Left lobe of liver (tissue), 2 donors: ENCODE results near the gene LACTBL1. TPM values are rescaled to one million over a fixed set of nuclear protein-coding genes. Genes with fewer than 3 reads are reported as not detected.

Experiments
- ATAC-seq: fragments of 200-7000 bp; cut with Tn5 transposase; one replicate; pipeline ENCODE4 v1.9.1; 2020; ENCODE audit warnings: mild to moderate bottlenecking, moderate library complexity
- DNase-seq: peaks from one replicate; pipeline ENCODE4 v3.0.0-alpha.2; 2020; ENCODE audit warnings: low spot score
- total RNA-seq: library from RNA; stranded (reverse); gene quantifications from one replicate; pipeline ENCODE4 v1.2.1, GENCODE V29; 2021
- donor health status: DM: no; HTN: no; CAD: no; lungs with moderate emphysema.
- donor health status: DM: no; HTN: yes; CAD: no.

The LACTBL1 gene
- total RNA-seq, 1 donor from 2014 or later = not detected

DNA sequence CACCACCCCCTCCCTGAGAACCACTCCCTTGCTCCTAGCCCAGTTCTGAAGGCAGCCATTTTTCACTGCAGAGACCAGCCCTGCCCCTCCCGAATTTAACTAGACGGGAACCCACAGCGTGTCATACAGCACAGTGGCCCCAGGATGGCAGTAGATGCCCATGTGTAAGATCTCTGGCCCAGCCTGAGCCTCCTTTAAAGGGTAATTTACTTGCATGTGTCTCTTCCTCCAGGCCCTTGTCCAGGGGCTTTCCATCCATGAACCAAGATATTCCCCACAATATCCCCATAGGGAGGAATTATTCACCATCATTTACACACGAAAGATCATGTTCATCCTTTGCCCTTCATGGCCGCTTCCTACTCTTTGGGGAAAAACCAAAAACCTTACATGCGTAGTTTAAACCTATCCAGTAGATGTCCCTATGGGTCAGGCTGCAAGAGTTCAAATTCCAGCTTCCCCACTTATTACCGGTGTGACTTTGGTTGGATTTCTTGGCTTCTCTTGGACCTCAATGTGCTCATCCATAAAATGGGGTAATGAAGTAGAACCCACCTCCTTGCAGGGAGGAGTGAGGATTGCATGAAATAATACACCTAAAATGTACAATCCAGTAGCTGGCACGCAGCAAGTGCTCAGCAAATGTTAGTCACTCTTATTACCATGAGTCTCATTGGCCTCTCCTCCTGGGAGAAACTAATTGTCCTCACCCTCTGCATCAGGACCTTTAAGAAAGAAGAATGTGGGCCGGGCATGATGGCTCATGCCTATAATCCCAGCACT lies 4.0 kb upstream of the LACTBL1 start:
- ATAC-seq = peak; percentile 99
- DNase-seq = peak; percentile 66

DNA sequence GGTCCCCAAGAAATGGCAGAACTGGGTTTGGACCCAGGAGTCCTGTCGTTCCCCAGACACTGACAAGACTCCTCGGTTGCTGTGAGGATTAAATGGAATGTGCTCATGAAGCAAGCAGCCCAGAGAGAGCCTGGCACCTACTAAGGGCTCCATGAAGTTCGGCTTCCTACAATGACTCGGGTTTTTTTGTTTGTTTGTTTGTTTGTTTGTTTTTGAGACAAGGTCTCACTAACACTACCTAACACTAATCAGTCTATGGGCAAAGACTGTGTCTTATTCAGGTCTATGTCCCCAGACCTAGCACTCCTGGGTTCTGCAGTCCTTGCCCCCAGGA lies 3.4 kb upstream of the LACTBL1 start:
- ATAC-seq (no peak), DNase-seq (no peak)

DNA sequence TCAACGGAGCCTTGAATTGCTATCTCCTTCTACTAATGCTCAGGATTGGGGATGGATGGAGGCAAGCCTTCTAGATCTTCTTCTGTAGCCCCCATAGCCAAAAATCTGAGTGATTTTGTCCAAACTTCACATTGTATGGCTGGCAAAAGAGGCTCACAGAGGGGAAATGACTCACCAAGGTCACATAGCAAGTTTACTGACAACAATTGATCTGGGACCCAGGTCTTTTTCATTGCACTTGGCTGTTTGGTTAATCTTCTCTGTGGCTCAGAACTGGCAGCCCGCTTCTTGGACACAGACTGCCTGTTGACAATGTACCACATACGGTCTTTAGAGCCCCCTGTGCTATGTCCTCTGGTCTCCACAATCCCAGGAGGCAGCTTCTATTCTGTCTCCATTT lies 3.0 kb upstream of the LACTBL1 start:
- ATAC-seq (no peak), DNase-seq (no peak)

DNA sequence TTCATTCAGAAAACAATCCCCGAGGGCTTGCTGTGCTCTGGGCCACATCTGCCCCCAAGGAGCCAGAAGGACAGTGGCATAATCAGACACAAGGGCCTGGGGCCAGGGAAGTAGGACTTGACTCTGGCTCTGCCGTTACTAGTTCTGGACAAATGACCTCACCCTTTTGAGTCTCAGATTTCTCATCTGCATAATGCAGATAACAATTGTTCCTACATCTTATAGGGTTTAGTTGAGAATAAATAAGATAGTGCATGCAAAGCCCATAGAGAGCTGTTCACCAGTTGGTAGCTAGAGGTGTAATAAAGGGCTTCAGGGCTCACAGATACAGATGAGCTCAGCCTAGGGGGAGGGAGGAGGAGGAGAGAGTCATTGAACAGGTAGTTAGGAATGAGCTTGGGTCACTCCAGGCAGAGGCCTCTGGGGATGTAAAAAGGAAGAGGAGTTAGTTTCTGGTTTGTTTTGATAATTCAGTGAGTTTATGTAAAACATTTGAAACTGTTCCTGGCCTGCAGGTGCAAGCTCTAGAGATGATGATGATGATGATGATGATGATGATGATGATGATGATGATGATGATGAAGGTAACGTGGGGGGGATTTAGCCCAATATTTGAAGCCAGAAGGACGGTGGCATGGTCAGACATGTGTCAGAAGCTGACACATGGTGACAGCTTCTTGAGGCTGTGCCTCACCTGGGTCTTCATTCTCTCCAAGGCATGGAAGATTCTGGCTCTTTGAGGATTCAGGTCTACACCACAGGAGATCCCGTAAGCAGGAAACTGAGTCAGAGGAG lies 858 bp downstream of the LACTBL1 start:
- DNase-seq (no peak), ATAC-seq (no peak)

DNA sequence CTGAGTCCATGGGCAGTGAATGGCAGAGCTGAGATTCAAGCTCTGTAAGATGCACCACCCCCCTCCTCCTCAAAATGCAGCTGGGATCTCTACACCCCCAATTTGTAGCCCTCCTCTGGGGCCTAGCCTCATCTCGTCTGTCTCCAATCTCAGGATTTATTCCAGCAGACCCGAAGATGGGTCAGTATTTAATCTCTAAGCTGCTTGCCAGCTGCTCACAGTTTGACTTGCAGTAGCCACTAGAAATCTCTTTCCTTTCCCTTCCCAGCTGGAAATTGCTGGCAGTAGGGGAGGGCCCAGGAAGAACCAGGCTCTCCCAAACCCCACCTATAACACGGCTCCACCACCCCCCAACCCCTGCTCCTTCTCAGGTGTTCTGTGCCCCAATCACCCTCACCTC lies 1.5 kb downstream of the LACTBL1 start:
- DNase-seq (no peak), ATAC-seq (no peak)

DNA sequence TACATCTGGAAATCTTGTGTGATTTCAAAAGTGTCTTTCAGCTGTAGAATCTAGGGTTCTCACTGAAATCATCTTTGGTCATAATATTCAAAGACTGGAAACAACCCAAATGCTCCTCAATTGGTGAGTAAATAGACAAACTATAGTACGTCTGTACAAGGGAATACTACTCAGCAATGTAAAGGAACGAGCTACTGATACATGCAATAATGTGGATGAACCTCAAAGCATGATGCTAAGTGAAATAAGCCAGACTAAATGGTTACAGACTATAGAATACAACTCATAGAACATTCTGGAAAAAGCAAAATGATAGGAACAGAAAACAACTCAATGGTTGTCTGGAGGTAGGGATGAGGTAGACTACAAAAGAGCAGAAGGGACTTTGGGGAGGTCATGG lies 2.6 kb downstream of the LACTBL1 start:
- ATAC-seq (no peak), DNase-seq (no peak)

DNA sequence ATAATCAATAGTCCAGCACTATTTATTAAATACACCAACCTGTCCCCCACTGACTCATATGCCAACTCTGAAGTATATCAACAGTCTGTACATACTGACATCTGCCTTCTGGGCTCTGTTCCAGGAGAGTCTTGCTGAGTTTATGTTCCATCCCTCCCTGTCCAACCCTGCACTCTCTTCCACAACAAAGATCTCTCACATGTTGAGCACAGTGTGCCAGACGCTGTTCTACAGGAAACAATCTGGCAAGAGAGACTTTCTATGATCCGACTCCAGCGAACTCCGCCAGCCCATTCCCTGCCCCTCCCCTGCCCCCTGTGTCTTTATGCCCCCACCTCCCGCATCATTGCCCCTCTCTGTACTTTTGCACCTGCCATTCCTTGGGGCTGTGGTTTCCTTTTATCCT lies 3.4 kb downstream of the LACTBL1 start:
- ATAC-seq (no peak), DNase-seq (no peak)

DNA sequence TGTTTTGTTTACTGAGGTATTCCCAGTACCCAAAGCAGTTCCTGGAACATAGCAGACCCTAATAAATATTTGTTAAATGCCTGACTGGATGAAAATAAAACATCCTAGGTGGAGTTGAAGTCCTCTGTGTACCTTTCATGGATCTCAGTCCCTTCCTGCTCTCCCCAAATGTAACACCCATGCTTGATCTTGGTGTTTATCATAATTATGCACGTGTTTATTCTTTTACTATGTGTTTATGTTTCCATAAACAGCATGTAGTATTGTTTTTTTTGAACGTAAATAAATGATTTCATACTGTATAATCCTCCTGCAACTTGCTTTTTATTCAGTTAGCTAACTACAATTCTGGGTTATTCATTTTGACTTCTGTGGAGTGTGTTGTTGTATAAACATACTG lies 4.8 kb downstream of the LACTBL1 start:
- no peak for DNase-seq
- ATAC-seq = no peak

DNA sequence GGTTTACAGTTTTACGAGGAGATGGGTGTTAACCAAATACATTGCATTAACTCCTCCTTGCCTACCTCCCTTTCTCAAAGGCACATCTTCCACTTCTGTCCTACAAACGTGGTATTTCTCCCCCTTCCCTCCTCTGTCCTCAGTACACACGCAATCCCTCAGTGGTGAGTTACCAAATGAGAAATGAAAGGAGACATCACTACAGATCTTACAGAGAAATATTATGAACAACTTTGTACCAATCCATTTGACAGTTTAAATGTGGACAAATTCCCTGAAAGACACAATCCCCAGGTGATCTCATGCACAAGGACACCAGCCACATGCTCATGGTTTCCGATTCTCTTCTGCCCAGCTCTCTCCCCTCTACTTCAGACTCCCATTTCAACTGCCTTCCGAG lies 6.4 kb downstream of the LACTBL1 start:
- no peak for ATAC-seq
- no peak for DNase-seq

DNA sequence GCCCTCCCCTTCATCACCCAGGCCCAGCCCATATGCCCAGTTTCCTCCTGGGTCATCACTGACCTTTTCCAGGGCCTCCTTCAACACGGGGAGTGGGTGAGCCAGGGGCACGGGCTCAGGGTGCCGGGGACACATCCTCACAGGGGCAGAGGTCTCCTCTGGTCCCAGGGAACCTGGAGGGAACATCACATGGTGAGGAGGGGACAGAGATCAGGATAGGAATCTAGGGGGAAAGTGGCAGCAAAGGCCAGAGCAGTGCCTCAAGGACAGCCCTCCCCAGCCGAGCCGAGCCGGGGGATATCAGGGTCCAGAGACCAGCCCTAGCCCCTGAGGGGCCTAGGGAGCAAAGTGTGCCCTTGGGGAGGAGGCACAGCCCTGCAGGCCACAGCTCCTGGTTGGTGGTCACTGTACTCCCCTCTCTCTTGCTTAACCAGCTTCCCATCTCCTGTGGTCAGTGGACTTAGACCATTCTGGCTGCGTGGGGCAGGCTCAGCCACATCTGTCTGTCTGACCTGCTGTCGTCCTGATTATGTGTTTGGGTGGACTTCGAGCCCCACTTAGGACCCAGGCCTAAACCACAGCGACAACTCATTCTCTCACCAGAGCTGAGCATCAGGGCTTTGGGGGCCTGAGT lies 9.5 kb downstream of the LACTBL1 start:
- DNase-seq (peak; percentile 23), ATAC-seq (no peak)

DNA sequence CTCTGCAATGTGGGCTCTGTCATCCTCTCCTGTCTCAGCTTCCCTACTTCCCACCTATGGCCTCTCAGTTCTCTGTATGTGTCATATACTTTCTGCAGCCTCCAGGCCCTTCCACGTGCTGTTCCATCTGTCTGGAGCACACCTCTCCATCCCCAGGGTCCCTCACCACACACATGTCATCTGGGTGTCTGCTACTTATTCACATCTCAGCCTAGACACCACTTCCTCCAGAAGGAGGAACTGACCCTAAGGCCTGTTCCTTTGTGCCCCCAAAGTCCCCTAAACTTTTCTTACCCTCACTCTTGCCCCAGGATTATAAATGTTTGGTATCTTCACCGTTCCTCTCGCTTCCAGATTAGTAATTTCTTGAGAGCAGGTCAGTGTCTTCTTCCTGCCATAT lies 10.1 kb downstream of the LACTBL1 start:
- ATAC-seq = no peak
- no peak for DNase-seq

DNA sequence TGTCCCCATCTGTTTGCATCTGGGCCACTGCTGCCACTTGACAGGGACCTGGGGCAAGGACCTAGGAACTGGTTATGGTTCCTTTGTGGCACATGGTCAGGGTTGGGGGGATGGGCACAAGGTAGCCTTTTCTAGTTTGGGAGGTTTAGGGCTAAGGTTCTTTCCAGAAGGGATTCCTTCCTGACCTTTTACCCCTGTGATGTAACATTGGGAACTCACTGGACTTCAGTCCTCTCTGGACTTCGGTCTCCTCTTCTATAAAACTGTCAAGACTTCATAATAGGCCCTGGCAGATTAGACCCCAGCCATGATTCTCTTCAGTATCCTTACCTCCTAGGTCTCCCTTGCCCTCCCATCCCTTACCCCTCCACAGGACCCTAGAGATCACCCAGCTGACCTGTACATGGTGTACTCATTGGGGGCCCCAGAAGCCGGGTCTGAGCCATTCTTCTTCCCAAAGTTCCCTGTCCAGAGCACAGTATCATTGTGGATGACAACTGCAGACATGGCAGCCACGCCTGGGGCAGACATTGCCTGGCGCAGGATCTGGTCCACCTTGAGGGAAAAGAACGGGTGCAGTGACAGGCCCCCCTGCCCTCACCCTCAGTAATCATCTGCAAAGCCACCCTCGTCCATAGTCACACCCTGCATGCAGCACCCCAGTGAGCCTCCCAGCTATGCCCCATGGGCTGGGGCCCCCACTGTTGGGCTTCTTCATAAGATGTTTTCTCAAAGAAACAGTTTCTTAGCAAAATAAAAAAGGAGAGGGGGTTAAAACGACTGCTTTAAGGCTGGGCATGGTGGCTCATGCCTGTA lies 12.9 kb downstream of the LACTBL1 start:
- peak; percentile 59 for ATAC-seq

DNA sequence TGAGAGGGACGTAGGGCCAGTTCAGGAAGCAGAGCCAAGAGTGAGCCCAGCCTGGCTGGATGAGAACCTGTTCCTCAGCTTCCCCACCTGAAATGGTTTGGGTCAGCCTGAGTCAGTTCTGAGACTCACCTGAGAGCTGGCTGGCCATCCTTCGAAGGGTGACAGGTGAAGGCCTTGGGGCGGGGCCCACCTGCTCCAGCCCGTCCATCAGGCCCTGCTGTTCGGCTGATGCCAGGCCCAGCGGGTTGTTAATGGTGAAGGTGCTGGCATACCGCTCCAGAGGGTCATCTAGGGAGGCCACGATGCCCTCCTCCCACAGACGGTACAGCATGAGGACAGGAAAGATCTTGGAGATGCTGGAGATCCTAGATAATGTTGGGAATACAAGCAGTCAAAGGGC lies 14.1 kb downstream of the LACTBL1 start:
- no peak for ATAC-seq
- DNase-seq = no peak

More for the DNA sequence above, 12.9 kb downstream of the LACTBL1 start:
- no peak for DNase-seq

DNA sequence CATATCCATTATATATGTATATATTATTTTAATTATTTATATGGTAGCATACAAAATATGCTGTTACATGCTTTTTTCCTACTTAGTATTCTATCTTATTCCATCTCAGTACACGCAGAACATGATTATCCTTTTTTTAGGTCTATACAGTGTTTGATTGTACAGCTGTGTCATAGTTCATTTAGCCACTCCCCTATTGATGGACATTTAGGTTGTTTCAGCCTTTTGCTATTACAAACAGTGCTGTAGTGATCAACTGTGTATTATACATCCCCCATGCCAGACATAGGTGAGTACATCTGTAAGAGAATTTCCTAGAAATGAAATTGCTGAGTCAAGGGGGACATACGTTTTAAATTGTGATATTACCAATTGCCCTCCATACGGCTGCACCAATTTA lies 15.6 kb downstream of the LACTBL1 start:
- DNase-seq (no peak), ATAC-seq (no peak)

DNA sequence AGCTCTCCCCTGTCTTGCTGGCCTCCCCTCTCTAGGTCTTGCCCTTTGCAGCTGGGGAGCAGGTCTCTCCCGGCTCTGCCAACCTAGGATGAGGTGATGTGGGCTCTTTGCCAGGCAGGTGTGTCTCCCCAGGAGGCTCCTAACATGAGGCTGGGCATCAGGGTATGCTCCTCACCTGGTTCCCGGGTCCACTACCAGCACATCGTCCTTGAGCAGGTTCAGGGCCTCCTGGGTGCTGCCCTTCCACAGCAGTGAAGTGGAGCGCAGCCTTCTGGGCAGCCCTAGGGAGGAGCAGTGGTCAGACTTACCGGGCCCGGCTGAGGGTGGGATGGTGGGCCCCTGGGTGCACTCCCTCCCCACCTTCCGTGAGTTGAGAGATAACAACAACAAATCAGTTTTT lies 17.5 kb downstream of the LACTBL1 start:
- ATAC-seq = no peak
- no peak for DNase-seq

DNA sequence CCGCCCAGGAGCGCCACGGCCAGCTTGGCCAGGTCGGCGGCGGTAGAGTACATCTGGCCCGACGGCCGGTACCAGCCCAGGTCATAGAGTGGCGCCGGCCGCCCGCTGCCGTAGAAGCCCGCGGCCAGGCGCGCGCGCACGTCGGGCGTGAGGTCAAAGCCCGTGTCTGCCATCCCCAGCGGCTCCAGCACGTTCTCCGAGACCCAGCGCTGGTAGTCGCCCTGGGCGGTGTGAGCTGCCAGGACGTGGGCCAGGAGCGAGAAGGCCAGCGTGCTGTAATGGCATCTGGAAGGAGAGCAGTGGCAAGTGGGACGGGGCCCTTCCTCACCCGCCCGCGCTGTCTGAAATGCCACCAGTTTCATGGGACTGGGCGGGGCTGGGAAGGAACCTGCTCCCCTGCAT lies 18.9 kb downstream of the LACTBL1 start:
- no peak for DNase-seq
- no peak for ATAC-seq

DNA sequence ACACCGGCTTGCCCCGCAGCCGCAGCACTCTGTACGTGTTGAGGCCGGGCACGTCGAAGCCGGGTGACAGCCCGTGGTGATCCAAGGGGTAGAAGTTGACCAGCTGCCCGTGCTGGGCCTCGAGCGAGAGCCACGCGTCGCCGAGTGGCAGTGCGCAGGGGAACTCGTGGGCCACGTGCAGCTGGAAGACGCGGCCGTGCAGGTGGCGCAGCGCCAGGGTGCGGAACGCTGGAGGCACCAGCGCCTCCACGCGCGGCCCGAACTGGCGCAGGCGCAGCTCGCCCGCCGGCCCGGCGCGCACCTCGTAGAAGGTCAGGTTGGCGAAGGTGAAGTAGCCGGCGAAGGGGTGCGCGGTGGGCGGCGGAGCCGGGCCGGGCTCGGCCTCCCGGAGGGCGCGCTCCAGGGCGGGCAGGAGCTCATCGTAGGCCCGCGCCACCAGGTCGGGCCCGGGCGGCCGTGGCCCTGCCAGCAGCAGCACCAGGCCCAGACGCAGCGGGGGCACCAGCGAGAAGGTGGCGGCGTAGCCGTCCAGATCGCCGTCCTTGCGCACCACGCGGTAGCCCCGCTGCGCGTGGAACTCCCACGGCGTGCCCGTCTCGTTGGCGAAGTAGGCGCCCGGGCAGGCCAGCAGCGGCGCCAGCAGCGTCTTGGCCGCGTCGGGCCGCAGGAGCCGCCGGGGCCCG lies 19.5 kb downstream of the LACTBL1 start:
- ATAC-seq (no peak), DNase-seq (no peak)

DNA sequence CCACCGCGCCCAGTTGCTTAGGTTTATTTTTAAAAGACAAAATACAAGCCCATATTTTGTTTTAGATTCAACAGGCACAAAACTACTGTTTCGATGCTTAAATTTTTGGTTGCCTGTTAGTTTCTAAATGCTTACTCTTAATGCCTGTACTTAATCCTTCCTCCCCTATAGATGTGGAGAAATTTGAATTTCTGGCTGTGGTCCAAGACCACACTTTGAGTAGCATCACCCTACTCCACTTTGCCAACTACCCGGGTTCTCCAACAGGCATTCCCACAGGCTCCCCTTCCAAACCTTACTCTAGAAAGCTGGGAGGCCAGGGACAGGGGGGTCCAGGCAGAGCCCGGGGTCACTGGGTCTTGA lies 20.0 kb downstream of the LACTBL1 start:
- no peak for DNase-seq
- no peak for ATAC-seq

DNA sequence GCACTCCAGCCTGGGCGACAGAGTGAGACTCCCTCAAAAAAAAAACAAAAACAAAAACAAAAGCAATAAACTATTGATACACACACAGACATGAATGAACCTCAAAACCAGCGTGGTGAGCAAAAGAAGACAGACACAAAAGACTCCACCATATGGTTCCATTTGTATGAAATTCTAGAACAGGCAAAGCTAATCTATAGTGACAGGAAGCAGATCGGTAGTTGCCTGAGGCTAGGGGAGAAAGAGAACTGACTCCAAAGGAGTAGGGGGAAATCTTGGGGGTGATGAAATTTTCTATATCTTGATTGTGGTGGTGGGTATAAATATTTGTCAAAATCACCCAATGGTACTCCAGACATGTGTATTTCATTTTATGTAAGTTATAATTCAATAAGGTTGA lies 20.9 kb downstream of the LACTBL1 start:
- no peak for ATAC-seq

DNA sequence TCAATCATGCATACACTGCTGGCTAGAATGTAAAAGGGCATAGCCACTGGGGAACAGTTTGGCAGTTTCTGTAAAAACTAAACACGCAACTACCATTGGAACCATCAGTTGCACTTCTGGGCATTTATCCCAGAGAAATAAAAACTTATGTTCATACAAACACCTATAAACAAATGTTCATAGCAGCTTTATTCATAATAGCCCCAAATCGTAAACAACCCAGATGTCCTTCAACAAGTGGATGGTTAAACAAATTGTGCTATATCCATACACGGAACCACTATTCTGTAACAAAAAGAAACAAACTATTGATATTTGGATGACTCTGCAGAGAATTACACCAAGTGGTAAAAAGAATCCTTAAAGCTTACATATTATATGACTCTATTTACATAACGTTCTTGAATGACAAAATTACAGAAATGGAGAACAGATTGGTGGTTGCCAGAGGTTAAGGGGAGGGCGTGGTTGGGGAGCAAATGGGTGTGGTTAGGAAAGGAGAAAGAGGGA lies 22.8 kb downstream of the LACTBL1 start:
- DNase-seq = no peak
- ATAC-seq = no peak

More for the DNA sequence above, 20.9 kb downstream of the LACTBL1 start:
- no peak for DNase-seq
